ENCODE data around the gene GOLGA3. TPM values are rescaled to one million over a fixed set of nuclear protein-coding genes. Genes with fewer than 3 reads are reported as not detected.
"Not testable (repeated sequence)": the region's sequence is repeated elsewhere in the genome, so short reads cannot be mapped to it uniquely, and the experiment has no call there.

GOLGA3 gene
- total RNA-seq, 2 experiments from 2014 or later: 43.9 to 51.4 TPM

- H3K4me1 Mint-ChIP-seq, H3K4me3 Mint-ChIP-seq, H3K27me3 Mint-ChIP-seq, POLR2A ChIA-PET, H3K27ac Mint-ChIP-seq, DNase-seq, H3K9me3 Mint-ChIP-seq: not testable (repeated sequence)
- peaks cover 67% of the 10 kb centered on the region for H3K36me3 Mint-ChIP-seq (ENCODE audit: low read depth)
- CTCF ChIA-PET: interaction anchor here (0.6 kb wide), 1 partner anchor 21 kb away, joined by 4 read pairs; no protein-coding TSS in a partner anchor
Measured at GRCh38 chr12:132855211-132855610, 26.5 kb upstream of the GOLGA3 start.

GRCh38 chr12:132853285-132854092 is 24.8 kb upstream of the GOLGA3 start:
- H3K4me1 Mint-ChIP-seq: no peaks in the 10 kb centered on the region
- no peak overlapping the region for H3K27ac Mint-ChIP-seq
- POLR2A ChIA-PET: interaction anchor here (0.6 kb wide), 1 partner anchor 51 kb away, joined by 3 read pairs; no protein-coding TSS in a partner anchor
- H3K9me3 Mint-ChIP-seq: no peaks in the 10 kb centered on the region
- CTCF ChIA-PET: no interaction called here
- no peak overlapping the region for H3K4me3 Mint-ChIP-seq
- peaks cover 63% of the 10 kb centered on the region for H3K36me3 Mint-ChIP-seq (ENCODE audit: low read depth)
- no peak for DNase-seq
- no peaks in the 10 kb centered on the region for H3K27me3 Mint-ChIP-seq

DNA sequence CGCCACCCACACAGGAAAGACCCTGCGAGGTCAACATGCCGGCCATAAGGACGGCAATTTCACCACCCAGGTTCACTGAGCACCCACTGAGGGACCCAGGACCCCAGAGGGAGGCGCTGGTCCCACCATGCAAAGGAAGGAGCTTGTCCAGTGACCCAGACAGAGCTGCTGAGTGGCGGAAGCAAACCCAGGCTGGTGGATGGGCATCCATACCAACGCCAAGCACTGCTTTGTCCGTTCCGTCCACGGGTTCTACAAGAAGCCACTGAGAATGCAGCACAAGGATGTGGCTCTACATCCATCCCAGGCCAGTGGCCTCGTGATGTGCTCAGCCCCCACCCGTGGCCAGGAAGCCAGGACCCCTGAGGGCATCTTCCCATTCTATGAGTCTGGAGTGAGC is 23.8 kb upstream of the GOLGA3 start:
- POLR2A ChIA-PET: no interaction called here
- Mint-ChIP-seq H3K27ac (no peak overlapping the region), H3K9me3 (no peaks in the 10 kb centered on the region), H3K36me3 (ENCODE audit: low read depth) (peaks cover 60% of the 10 kb centered on the region), H3K4me3 (no peak overlapping the region), H3K27me3 (no peaks in the 10 kb centered on the region), H3K4me1 (peaks cover 3% of the 10 kb centered on the region)
- CTCF ChIA-PET: no interaction called here
- no peak for DNase-seq

- CTCF ChIA-PET: no interaction called here
- POLR2A ChIA-PET: no interaction called here
- Mint-ChIP-seq H3K27me3 (no peaks in the 10 kb centered on the region), H3K4me3 (no peak overlapping the region), H3K9me3 (no peaks in the 10 kb centered on the region), H3K27ac (peak overlapping the region; percentile 36), H3K4me1 (peaks cover 5% of the 10 kb centered on the region), H3K36me3 (ENCODE audit: low read depth) (peaks cover 62% of the 10 kb centered on the region)
- no peak for DNase-seq
Measured at GRCh38 chr12:132851465-132851864, 22.8 kb upstream of the GOLGA3 start.

GRCh38 chr12:132850291-132850690 is 21.6 kb upstream of the GOLGA3 start:
- no peaks in the 10 kb centered on the region for H3K9me3 Mint-ChIP-seq
- no peak overlapping the region for H3K4me3 Mint-ChIP-seq

GRCh38 chr12:132848521-132848920 is 19.9 kb upstream of the GOLGA3 start:
- no peak for DNase-seq
- Mint-ChIP-seq H3K27me3 (no peaks in the 10 kb centered on the region), H3K9me3 (no peaks in the 10 kb centered on the region), H3K36me3 (ENCODE audit: low read depth) (peaks cover 55% of the 10 kb centered on the region), H3K4me3 (no peak overlapping the region), H3K4me1 (peaks cover 5% of the 10 kb centered on the region), H3K27ac (no peak overlapping the region)
- POLR2A ChIA-PET: no interaction called here
- CTCF ChIA-PET: interaction anchor here (0.8 to 1.4 kb wide), 3 partner anchors 25 to 53 kb away, joined by 3 to 4 read pairs (median 3); no protein-coding TSS in a partner anchor

More at GRCh38 chr12:132850291-132850690, 21.6 kb upstream of the GOLGA3 start:
- ChIA-PET POLR2A (no interaction called here), CTCF (interaction anchor here (1.0 kb wide), 1 partner anchor 16 kb away, joined by 6 read pairs; no protein-coding TSS in a partner anchor)
- H3K36me3 Mint-ChIP-seq (ENCODE audit: low read depth): peaks cover 60% of the 10 kb centered on the region
- H3K4me1 Mint-ChIP-seq: peaks cover 5% of the 10 kb centered on the region
- DNase-seq: no peak
- H3K27me3 Mint-ChIP-seq: no peaks in the 10 kb centered on the region
- no peak overlapping the region for H3K27ac Mint-ChIP-seq

DNA sequence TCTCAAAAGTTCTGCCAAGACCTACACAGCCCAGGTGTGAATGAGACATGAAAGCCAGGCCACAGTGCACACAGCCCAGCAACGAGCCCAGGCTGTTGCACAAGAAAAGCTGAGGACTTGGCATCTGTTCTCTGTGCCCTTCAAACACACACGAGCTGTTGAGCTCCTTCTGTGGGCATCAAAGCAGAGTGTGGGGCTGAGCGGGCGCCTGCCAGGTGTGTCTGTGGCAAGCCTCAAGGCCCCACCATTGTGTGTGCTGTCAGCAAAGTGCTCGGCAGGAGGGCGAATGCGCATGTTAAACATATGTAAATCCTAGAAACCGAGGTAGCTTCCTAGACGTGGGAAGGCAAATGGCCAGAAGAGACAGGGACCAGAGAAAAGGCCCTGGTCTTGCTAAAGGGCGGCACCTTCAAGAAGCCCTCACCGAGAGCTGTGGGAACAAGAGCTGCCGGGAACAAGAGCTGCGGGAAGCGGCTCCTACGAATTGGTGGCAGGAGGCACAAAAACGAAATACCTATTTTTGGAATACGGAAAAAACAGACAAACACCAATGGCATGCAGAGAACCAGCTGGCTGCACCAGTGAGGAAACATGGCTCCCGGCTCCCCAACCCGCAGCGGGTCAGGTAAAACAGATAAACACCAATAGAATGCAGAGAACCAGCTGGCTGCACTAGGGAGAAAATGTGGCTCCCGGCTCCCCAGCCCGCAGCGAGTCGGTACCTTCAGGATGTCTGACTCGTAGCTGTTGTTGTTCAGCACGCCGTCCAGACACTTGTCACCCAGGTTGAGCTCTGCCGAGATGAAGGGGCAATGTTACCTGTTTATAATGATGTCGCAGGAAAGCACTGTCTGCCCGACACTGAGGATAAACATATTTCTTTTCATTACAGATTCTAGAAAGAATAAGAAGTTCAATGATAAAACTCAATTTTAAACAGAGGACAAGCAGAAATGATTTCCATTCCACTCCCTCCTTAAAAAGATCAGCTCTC is 19.0 kb upstream of the GOLGA3 start:
- CTCF ChIA-PET: interaction anchor here (0.6 to 1.4 kb wide), 6 partner anchors 12 to 72 kb away, joined by 3 to 4 read pairs (median 3); no protein-coding TSS in a partner anchor
- Mint-ChIP-seq H3K27ac (peak overlapping the region; percentile 36), H3K27me3 (no peaks in the 10 kb centered on the region), H3K4me3 (no peak overlapping the region), H3K36me3 (ENCODE audit: low read depth) (peaks cover 52% of the 10 kb centered on the region), H3K4me1 (peaks cover 5% of the 10 kb centered on the region), H3K9me3 (no peaks in the 10 kb centered on the region)
- DNase-seq: no peak
- POLR2A ChIA-PET: no interaction called here

DNA sequence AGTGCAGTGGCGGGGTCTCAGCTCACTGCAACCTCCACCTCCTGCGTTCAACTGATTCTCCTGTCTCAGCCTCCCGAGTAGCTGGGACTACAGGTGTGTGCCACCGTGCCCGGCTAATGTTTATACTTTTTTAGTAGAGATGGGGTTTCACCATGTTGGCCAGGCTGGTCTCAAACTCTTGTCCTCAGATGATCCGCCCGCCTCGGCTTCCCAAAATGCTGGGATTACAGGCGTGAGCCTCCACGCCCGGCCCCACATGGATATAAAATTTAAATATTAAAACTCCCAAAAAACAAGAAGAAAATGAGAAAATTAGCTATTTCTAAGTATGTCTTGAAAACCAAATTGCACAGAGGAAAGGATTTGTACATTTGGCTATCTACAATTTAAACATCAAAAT is 16.0 kb upstream of the GOLGA3 start:
- CTCF ChIA-PET: interaction anchor here (0.5 kb wide), 1 partner anchor 77 kb away, joined by 3 read pairs; no protein-coding TSS in a partner anchor
- peaks cover 49% of the 10 kb centered on the region for H3K36me3 Mint-ChIP-seq (ENCODE audit: low read depth)
- DNase-seq, H3K4me3 Mint-ChIP-seq, H3K9me3 Mint-ChIP-seq, POLR2A ChIA-PET, H3K4me1 Mint-ChIP-seq, H3K27me3 Mint-ChIP-seq, H3K27ac Mint-ChIP-seq: not testable (repeated sequence)

GRCh38 chr12:132842449-132843045 is 13.9 kb upstream of the GOLGA3 start:
- Mint-ChIP-seq H3K27ac (no peak overlapping the region), H3K36me3 (ENCODE audit: low read depth) (peaks cover 54% of the 10 kb centered on the region), H3K4me1 (peaks cover 13% of the 10 kb centered on the region), H3K9me3 (no peaks in the 10 kb centered on the region), H3K27me3 (no peaks in the 10 kb centered on the region), H3K4me3 (no peak overlapping the region)
- ChIA-PET POLR2A (no interaction called here), CTCF (no interaction called here)
- no peak for DNase-seq

DNA sequence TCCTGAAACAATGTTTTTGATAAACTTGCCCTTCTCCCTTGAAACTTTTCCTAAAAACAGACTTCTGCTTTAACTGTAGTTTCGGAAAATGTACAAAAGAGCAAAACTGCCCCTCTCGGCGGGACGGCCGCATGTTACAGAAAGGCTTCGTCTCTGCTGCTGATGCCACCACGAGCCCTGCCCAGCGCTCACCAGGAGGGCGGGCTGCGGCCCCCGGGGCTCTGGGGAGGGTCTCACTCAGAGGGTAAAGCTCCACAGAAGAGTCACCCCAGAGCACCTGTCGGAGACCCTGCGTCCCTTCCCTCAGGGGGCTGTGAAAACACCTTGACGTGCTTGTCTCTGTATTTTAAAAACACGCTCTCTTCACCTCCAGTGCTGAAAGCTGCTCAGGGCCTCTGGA is 12.5 kb upstream of the GOLGA3 start:
- no peak for DNase-seq
- H3K27ac Mint-ChIP-seq: no peak overlapping the region
- peaks cover 23% of the 10 kb centered on the region for H3K4me1 Mint-ChIP-seq
- H3K4me3 Mint-ChIP-seq: no peak overlapping the region
- H3K9me3 Mint-ChIP-seq: no peaks in the 10 kb centered on the region
- no peaks in the 10 kb centered on the region for H3K27me3 Mint-ChIP-seq
- CTCF ChIA-PET: no interaction called here
- H3K36me3 Mint-ChIP-seq (ENCODE audit: low read depth): peaks cover 57% of the 10 kb centered on the region
- POLR2A ChIA-PET: no interaction called here

- POLR2A ChIA-PET: no interaction called here
- CTCF ChIA-PET: no interaction called here
- Mint-ChIP-seq H3K27me3 (no peaks in the 10 kb centered on the region), H3K36me3 (ENCODE audit: low read depth) (peaks cover 52% of the 10 kb centered on the region), H3K9me3 (no peaks in the 10 kb centered on the region), H3K4me1 (peaks cover 23% of the 10 kb centered on the region), H3K4me3 (no peak overlapping the region), H3K27ac (no peak overlapping the region)
- DNase-seq: no peak
Measured at GRCh38 chr12:132840536-132840935, 11.9 kb upstream of the GOLGA3 start.

DNA sequence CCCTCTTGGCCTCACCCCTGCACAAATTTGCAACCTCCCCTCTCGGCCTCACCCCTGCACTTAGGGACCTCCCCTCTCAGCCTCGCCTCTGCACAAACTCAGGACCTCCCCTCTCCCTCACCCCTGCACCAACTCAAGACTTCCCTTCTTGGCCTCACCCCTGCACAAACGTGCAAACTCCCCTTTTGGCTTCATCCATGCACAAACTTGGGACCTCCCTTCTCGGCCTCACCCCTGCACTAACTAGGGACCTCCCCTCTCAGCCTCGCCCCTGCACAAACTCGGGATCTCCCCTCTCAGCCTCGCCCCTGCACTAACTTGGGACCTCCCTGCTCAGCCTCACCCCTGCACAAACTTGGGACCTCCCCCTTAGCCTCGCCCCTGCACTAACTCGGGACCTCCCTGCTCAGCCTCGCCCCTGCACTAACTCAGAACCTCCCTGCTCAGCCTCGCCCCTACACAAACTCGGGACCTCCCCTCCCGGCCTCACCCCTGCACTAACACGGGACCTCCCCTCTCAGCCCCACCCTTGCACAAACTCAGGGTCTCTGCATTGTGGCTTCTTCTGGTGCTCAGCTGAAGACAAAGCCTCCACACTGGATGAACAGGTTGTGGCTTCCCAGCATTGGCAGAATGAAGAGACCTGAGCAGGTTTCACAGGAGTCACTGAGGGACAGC is 11.0 kb upstream of the GOLGA3 start:
- H3K4me1 Mint-ChIP-seq: peaks cover 30% of the 10 kb centered on the region
- H3K27ac Mint-ChIP-seq: peak overlapping the region; percentile 33
- no peaks in the 10 kb centered on the region for H3K27me3 Mint-ChIP-seq
- H3K36me3 Mint-ChIP-seq (ENCODE audit: low read depth): peaks cover 52% of the 10 kb centered on the region
- H3K9me3 Mint-ChIP-seq: no peaks in the 10 kb centered on the region
- CTCF ChIA-PET: no interaction called here
- DNase-seq: no peak
- H3K4me3 Mint-ChIP-seq: no peak overlapping the region
- POLR2A ChIA-PET: no interaction called here

All from activated CD4-positive, alpha-beta T cell treated with anti-CD3 and anti-CD28 coated beads, Interleukin-2, amount 10 ng/mL, durations not matched to agents 7 days and 5 days (primary cell).